GM18502 (cell line): ENCODE measurements around the gene LDAF1.
A peak's percentile ranks its signal among the peaks of the same experiment; 100 is the strongest.
"Not testable (repeated sequence)": the region's sequence is repeated elsewhere in the genome, so short reads cannot be mapped to it uniquely, and the experiment has no call there.

Experiments
- ATAC-seq: cut with Tn5 transposase; IDR thresholded peaks from one replicate; pipeline ENCODE4 v1.9.1; 2021; ENCODE audit warnings: mild to moderate bottlenecking; ENCODE audit not compliant: unreplicated experiment, poor library complexity

The LDAF1 gene

GRCh38 chr16:21158208-21159110 lies at the start of gene LDAF1:
TSS of gene LDAF1 (plus strand) at chr16:21158674. CDS start at chr16:21161183, 2,509 bp downstream.
- peak; percentile 87 for ATAC-seq

GRCh38 chr16:21115551-21115950 lies 42.9 kb upstream of the LDAF1 start:
- ATAC-seq: not testable (repeated sequence)

GRCh38 chr16:21116148-21116693 lies 42.3 kb upstream of the LDAF1 start:
- no peak for ATAC-seq

GRCh38 chr16:21117567-21117966 lies 40.9 kb upstream of the LDAF1 start:
- ATAC-seq: no peak

GRCh38 chr16:21120976-21121520 lies 37.4 kb upstream of the LDAF1 start:
- no peak for ATAC-seq

GRCh38 chr16:21125191-21125590 lies 33.3 kb upstream of the LDAF1 start:
- no peak for ATAC-seq

- no peak for ATAC-seq
Observed at GRCh38 chr16:21126518-21126917, 32.0 kb upstream of the LDAF1 start.

- ATAC-seq: no peak
Observed at GRCh38 chr16:21128991-21129390, 29.5 kb upstream of the LDAF1 start.

DNA sequence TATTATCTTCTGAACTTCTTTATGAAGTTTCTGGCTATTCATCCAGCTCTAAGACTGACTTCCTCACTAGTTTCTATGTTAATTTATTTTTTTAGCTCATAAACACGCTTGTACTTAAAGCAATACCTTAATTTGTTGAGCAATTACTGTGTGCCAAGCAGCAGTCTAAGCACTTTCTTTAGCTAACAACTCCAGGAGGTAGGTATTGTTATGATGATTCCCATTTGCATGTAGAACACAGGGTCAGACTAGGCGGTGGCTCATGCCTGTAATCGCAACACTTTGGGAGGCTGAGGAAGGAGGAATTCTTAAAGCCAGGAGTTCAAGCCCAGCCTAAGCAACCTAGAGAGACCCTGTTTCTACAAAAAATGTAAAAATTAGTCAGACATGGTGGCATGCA lies 27.7 kb upstream of the LDAF1 start:
- no peak for ATAC-seq

DNA sequence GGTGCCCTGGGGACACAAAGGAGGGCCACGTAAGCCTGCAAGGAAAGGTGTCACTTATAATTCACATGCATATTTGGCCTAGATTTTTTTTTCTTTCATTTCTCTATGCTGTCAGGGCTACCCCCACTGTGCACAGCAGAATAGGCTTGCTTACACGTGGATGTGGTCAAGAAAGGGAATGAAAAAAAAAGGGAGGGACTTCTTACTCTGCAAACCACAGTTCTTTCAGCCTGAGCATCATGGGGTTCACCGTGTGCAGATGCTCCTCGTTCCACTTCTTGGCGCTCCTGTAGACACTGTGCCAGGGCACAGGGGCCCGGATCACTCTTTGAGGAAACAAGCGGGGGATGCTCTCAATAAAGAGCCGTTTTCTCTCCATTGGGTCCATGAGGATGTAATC lies 24.4 kb upstream of the LDAF1 start:
- ATAC-seq: no peak

- ATAC-seq: no peak
Observed at GRCh38 chr16:21145738-21146137, 12.7 kb upstream of the LDAF1 start.

- ATAC-seq: no peak
Observed at GRCh38 chr16:21150375-21151001, 8.0 kb upstream of the LDAF1 start, which contains the start of gene DNAH3. TSS of gene DNAH3 (minus strand) at chr16:21150846. CDS start at chr16:21150319, 527 bp downstream.

- not testable (repeated sequence) for ATAC-seq
Observed at GRCh38 chr16:21152160-21153030, 6.1 kb upstream of the LDAF1 start.

DNA sequence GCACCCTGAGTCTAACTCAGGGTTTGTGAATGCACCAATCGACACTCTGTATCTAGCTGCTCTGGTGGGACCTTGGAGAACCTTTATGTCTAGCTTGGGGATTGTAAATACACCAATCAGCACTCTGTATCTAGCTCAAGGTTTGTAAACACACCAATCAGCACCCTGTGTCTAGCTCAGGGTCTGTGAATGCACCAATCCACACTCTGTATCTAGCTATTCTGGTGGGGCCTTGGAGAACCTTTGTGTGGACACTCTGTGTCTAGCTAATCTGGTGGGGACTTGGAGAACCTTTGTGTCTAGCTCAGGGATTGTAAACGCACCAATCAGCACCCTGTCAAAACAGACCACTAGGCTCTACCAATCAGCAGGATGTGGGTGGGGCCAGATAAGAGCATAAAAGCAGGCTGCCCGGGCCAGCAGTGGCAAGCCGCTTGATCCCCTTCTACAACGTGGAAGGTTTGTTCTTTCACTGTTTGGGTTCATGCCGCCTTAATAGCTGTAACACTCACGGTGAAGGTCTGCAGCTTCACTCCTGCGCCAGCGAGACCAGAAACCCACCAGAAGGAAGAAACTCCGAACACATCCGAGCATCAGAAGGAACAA lies 5.2 kb upstream of the LDAF1 start:
- not testable (repeated sequence) for ATAC-seq

DNA sequence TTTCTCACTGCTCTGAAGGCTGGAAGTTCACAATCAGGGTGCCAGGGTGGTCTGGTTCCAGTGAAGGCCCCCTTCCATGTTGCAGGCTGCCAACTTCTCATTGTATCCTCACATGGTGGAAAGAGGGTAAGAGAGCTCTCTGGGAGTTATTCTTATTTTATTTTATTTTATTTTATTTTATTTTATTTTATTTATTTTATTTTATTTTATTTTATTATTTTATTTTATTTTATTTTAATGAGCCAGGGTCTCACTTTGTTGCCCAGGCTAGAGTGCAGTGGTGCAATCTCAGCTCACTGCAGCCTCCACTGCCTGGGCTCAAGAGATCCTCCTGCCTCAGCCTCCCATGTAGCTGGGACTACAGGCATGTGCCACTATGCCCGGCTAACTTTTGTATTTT lies 2.5 kb upstream of the LDAF1 start:
- ATAC-seq: not testable (repeated sequence)

GRCh38 chr16:21156767-21157467 lies 1.6 kb upstream of the LDAF1 start:
- no peak for ATAC-seq

- ATAC-seq: no peak
Observed at GRCh38 chr16:21157632-21158031, 842 bp upstream of the LDAF1 start.

DNA sequence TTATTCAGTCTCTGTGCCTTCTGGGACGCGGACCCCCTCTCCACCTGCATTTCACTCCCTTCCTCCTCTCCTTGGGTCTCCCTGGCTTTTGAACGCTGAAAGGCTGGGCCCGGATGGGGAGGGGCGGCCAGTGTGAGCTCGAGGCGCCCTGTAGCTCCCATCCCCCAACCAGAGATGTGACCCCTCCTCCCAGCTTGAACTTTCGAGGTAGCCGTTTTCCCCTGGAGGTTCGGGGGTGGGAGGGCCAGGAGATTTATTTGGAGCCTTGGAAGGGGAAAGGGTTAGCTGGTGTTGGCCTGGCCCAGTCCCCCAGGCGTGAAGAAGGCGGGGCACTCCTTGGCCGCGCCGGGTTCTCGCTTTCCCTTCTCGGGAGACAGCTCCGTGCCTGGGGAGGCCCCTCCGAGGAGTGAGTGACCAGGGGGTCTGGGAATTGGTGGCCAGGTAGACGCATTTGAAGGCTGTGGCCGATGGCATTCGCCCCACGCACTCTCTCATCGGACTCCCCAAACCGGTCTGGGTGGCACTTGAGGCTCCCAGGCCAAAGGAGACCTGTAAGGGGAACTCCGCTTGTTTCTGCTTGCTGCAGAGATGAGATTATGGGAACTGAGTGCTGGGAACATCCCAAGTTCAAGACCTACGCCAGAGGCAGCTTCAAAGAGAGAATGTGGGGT lies 942 bp downstream of the LDAF1 start:
- ATAC-seq: no peak
